ENCODE measurements around the gene INO80C.
"Not testable (repeated sequence)": the region's sequence is repeated elsewhere in the genome, so short reads cannot be mapped to it uniquely, and the experiment has no call there.

Gene INO80C

DNA sequence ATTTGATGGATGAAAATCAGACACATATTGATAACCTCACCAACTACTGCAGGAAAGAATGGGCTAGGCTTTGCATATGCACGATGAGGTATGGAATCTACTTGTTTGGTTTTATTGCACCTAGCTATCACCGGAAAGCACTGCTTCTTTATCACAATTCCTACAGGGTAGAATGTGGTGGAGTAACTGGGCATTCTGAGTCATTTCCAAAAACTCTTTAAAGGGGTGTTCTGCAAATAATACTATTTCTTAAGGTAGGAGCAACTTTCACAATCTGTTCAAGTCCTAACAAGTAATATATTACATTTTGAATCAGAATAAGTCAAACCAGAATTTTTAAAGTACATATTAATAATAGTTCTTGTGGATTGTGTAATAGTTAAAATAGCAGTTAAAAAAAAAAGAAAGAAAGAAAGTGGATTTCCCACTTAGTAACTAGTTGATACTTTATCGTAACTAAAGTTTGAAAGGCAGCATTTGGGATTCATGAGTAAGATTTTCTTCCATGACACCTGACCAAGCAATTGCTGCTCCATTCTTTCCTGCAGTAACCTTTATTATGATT is 40.5 kb downstream of the INO80C start:
- no peak overlapping the region for H3K9ac ChIP-seq (ENCODE audit: low read depth, low read length)
- no peaks in the 10 kb centered on the region for H3K79me2 ChIP-seq (ENCODE audit: insufficient read depth, low read length)
- no peaks in the 10 kb centered on the region for H3K9me3 ChIP-seq (ENCODE audit: insufficient read depth, low read length, severe bottlenecking)
- H3K4me2 ChIP-seq (ENCODE audit: insufficient read depth, low read length): no peak overlapping the region
- ATAC-seq (ENCODE audit: insufficient read depth, low read depth) (no peak), DNase-seq (no peak)
- TF ChIP-seq, protein P1, sequence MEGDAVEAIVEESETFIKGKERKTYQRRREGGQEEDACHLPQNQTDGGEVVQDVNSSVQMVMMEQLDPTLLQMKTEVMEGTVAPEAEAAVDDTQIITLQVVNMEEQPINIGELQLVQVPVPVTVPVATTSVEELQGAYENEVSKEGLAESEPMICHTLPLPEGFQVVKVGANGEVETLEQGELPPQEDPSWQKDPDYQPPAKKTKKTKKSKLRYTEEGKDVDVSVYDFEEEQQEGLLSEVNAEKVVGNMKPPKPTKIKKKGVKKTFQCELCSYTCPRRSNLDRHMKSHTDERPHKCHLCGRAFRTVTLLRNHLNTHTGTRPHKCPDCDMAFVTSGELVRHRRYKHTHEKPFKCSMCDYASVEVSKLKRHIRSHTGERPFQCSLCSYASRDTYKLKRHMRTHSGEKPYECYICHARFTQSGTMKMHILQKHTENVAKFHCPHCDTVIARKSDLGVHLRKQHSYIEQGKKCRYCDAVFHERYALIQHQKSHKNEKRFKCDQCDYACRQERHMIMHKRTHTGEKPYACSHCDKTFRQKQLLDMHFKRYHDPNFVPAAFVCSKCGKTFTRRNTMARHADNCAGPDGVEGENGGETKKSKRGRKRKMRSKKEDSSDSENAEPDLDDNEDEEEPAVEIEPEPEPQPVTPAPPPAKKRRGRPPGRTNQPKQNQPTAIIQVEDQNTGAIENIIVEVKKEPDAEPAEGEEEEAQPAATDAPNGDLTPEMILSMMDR (IDR thresholded peaks at IDR 0.05; ENCODE audit: borderline replicate concordance, extremely low read depth, low read length, poor library complexity, severe bottlenecking): no peak
- no peak for TF ChIP-seq EZH2 (IDR thresholded peaks at IDR 0.05; ENCODE audit: borderline replicate concordance, low read depth, low read length, severe bottlenecking)
- no peak overlapping the region for H3K27ac ChIP-seq (ENCODE audit: low read length)
- no peaks in the 10 kb centered on the region for H4K20me1 ChIP-seq (ENCODE audit: insufficient read depth, low read length)
- no peaks in the 10 kb centered on the region for H3K36me3 ChIP-seq (ENCODE audit: insufficient read depth, low read length)
- H3K27me3 ChIP-seq (ENCODE audit: insufficient read depth, low read length, poor library complexity): no peaks in the 10 kb centered on the region
- H2AFZ ChIP-seq (ENCODE audit: low read depth, low read length): no peak overlapping the region
- H3K4me1 ChIP-seq (ENCODE audit: insufficient read depth, low read length): no peaks in the 10 kb centered on the region
- H3K4me3 ChIP-seq (ENCODE audit: low read depth in 1 of 2, low read length in 2 of 2): no peak overlapping the region

DNA sequence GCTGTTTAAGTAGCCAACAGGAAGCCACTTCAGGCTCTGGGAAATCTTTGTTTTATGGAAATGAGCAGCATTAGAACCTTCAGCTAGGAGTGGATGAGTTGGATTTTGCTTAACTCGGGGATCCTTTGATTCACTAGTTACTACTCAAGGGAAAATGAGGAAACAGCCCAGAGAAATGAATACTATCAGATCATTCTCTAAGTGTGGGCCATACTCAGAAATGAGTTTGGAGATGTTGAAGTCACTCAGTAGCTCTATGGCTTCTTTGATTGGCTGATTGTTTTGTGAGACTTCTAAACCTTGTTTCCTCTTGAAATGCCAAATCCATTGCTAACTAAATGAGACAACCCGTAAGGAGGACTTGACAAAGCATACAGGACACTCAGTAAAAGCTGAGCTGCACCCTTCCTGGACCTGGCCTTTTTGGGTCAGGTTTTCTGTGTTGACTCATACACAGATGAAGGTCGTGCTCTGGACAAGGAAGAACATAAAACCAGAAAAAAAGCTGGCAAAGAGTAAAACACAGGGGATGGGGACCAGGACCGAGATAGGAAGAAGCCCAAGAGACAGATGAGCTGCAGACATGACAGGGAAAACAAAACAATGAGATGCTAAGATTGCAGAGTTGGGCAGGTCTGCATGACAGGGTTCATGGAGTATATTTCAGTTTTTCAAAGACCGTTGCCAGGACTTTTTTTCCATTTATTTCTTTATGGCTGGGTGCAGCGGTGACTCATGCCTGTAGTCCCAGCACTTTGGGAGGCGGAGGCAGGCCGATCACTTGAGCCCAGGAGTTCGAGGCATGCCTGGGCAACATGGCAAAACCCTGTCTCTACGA is 41.6 kb downstream of the INO80C start:
- Histone ChIP-seq H3K9me3 (ENCODE audit: insufficient read depth, low read length, severe bottlenecking) (peaks cover 1% of the 10 kb centered on the region), H3K36me3 (ENCODE audit: insufficient read depth, low read length) (no peaks in the 10 kb centered on the region), H3K79me2 (ENCODE audit: insufficient read depth, low read length) (no peaks in the 10 kb centered on the region), H3K4me3 (ENCODE audit: low read depth in 1 of 2, low read length in 2 of 2) (no peak overlapping the region), H3K9ac (ENCODE audit: low read depth, low read length) (no peak overlapping the region), H3K27me3 (ENCODE audit: insufficient read depth, low read length, poor library complexity) (no peaks in the 10 kb centered on the region), H3K27ac (ENCODE audit: low read length) (no peak overlapping the region), H3K4me2 (ENCODE audit: insufficient read depth, low read length) (no peak overlapping the region), H2AFZ (ENCODE audit: low read depth, low read length) (no peak overlapping the region), H4K20me1 (ENCODE audit: insufficient read depth, low read length) (no peaks in the 10 kb centered on the region), H3K4me1 (ENCODE audit: insufficient read depth, low read length) (no peaks in the 10 kb centered on the region)
- ATAC-seq (ENCODE audit: insufficient read depth, low read depth) (no peak), DNase-seq (no peak)
- TF ChIP-seq EZH2 (IDR thresholded peaks at IDR 0.05; ENCODE audit: borderline replicate concordance, low read depth, low read length, severe bottlenecking): no peak
- TF ChIP-seq, protein P1 (IDR thresholded peaks at IDR 0.05; ENCODE audit: borderline replicate concordance, extremely low read depth, low read length, poor library complexity, severe bottlenecking): no peak

DNA sequence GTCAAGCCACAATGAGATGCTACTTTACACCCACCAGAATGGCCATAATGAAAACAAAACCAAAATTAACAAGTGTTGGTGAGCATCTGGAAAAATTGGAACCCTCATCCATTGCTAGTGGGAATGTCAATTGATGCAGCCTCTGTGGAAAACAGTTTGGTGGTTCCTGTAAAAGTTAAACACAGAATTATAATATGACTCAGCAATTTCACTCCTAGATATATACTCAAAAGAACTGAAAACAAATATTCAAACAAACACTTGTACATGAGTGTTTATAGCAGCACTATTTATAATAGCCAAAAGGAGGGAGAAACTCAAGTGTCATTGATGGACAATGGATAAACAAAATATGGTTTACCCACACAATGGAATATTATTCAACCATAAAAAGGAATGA is 43.0 kb downstream of the INO80C start:
- Histone ChIP-seq H3K9me3 (ENCODE audit: insufficient read depth, low read length, severe bottlenecking) (peaks cover 3% of the 10 kb centered on the region), H3K36me3 (ENCODE audit: insufficient read depth, low read length) (no peaks in the 10 kb centered on the region), H2AFZ (ENCODE audit: low read depth, low read length) (no peak overlapping the region), H3K4me3 (ENCODE audit: low read depth in 1 of 2, low read length in 2 of 2) (no peak overlapping the region), H3K27me3 (ENCODE audit: insufficient read depth, low read length, poor library complexity) (no peaks in the 10 kb centered on the region), H3K27ac (ENCODE audit: low read length) (no peak overlapping the region), H3K9ac (ENCODE audit: low read depth, low read length) (no peak overlapping the region), H3K4me1 (ENCODE audit: insufficient read depth, low read length) (no peaks in the 10 kb centered on the region), H4K20me1 (ENCODE audit: insufficient read depth, low read length) (no peaks in the 10 kb centered on the region), H3K4me2 (ENCODE audit: insufficient read depth, low read length) (no peak overlapping the region), H3K79me2 (ENCODE audit: insufficient read depth, low read length) (no peaks in the 10 kb centered on the region)
- TF ChIP-seq EZH2 (IDR thresholded peaks at IDR 0.05; ENCODE audit: borderline replicate concordance, low read depth, low read length, severe bottlenecking): no peak
- TF ChIP-seq, protein P1 (IDR thresholded peaks at IDR 0.05; ENCODE audit: borderline replicate concordance, extremely low read depth, low read length, poor library complexity, severe bottlenecking): no peak
- ATAC-seq (ENCODE audit: insufficient read depth, low read depth): no peak
- DNase-seq: no peak

DNA sequence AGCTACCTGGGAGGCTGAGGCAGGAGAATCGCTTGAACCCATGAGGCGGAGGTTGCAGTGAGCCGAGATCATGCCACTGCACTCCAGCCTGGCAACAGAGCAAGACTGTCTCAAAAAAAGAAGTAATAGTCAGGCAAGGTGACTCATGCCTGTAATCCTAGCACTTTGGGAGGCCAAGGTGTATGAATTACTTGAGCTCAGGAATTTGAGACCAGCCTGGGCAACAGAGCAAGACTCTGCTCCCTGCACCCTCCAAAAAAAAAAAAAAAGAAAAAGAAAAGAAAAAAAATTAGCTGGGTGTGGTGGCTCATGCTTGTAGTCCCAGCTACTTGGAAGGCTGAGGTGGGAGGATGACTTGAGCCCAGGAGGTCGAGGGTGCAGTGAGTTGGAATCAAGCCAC is 44.7 kb downstream of the INO80C start:
- H3K27me3 ChIP-seq (ENCODE audit: insufficient read depth, low read length, poor library complexity); H3K36me3 ChIP-seq (ENCODE audit: insufficient read depth, low read length); H3K9me3 ChIP-seq (ENCODE audit: insufficient read depth, low read length, severe bottlenecking); H3K4me3 ChIP-seq (ENCODE audit: low read depth in 1 of 2, low read length in 2 of 2); H3K27ac ChIP-seq (ENCODE audit: low read length); H3K4me1 ChIP-seq (ENCODE audit: insufficient read depth, low read length); H3K79me2 ChIP-seq (ENCODE audit: insufficient read depth, low read length); H3K4me2 ChIP-seq (ENCODE audit: insufficient read depth, low read length); H4K20me1 ChIP-seq (ENCODE audit: insufficient read depth, low read length); DNase-seq; ATAC-seq (ENCODE audit: insufficient read depth, low read depth); H2AFZ ChIP-seq (ENCODE audit: low read depth, low read length); H3K9ac ChIP-seq (ENCODE audit: low read depth, low read length): not testable (repeated sequence)

All from DND-41 (cell line).